K562 (cell line): ENCODE data around the gene SNX10. TPM values are rescaled to one million over a fixed set of nuclear protein-coding genes. Genes with fewer than 3 reads are reported as not detected.

Experiments
- ATAC-seq: fragments of 200-7000 bp; cut with Tn5 transposase; 3 replicates; pipeline ENCODE4 v1.9.1; 2020; ENCODE audit warnings: moderate library complexity
- BruUV-seq: library from RNA; stranded (reverse); fragments of 400-500 nt; replicated peaks from 2 replicates; lab custom pipeline; 2021; lab: Mats Ljungman, UMichigan
- CTCF ChIA-PET: fragments of 300-600 bp; formaldehyde crosslinking; extraction: SDS; loops from one replicate; lab custom pipeline; 2021; ENCODE audit warnings: low intra/inter-chr PET ratio; lab: Yijun Ruan, JAX
- POLR2A ChIA-PET: fragments of 300-600, 350-650 bp; sonication (Branson Sonifier 250); formaldehyde crosslinking; extraction: SDS; loops from one replicate; lab custom pipeline; 2021; ENCODE audit warnings: antibody characterized with exemption, inconsistent platforms; lab: Yijun Ruan, JAX
- DNase-seq, 4 experiments: peaks; one replicate each; pipeline versions ENCODE4 v3.0.0 to v3.0.0-alpha.2; 2011 to 2018; ENCODE audit warnings: low spot score in 3 of 4, mixed read lengths in 3 of 4; ENCODE audit errors: extremely low read depth in 1 of 4
- FAIRE-seq: peaks from 2 replicates; lab custom pipeline; 2011; peaks lifted over from hg19 to GRCh38; lab: Jason Lieb, UNC
- H2AFZ ChIP-seq: 2 replicates; pipeline ENCODE4 v1.6.0; 2011; ENCODE audit warnings: low read depth, low read length, control low read depth, inconsistent platforms
- H3K27ac ChIP-seq: fragments of 200-600 bp; 3 replicates; pipeline ENCODE4 v1.8.0; 2011; ENCODE audit warnings: low read depth, mild to moderate bottlenecking, control low read depth, inconsistent platforms, low read length, moderate library complexity, mixed read lengths; ENCODE audit errors: extremely low read depth
- H3K27me3 ChIP-seq, 2 experiments: fragments of 300-600 bp in 1 of 2; 2 replicates in 1 of 2; 3 replicates in 1 of 2; pipeline versions ENCODE4 v1.6.0 to v1.8.0; 2011; ENCODE audit warnings: inconsistent platforms in 2 of 2, low read length in 2 of 2, mild to moderate bottlenecking in 1 of 2, mixed read lengths in 1 of 2, moderate library complexity in 1 of 2; ENCODE audit not compliant: control insufficient read depth in 2 of 2, insufficient read depth in 2 of 2
- H3K36me3 ChIP-seq: fragments of 300-600 bp; 3 replicates; pipeline ENCODE4 v1.8.0; 2011; ENCODE audit warnings: mild to moderate bottlenecking, low read length, inconsistent platforms; ENCODE audit not compliant: control insufficient read depth, insufficient read depth
- H3K4me1 ChIP-seq, 2 experiments: fragments of 200-600 bp in 1 of 2; replicated peaks in 1 of 2; 2 replicates in 1 of 2; 3 replicates in 1 of 2; pipeline versions ENCODE4 v1.5.1 to v1.8.0; 2011; ENCODE audit warnings: inconsistent platforms in 2 of 2, low read length in 2 of 2, mild to moderate bottlenecking in 1 of 2, mixed read lengths in 1 of 2, moderate library complexity in 1 of 2; ENCODE audit not compliant: control insufficient read depth in 2 of 2, insufficient read depth in 2 of 2
- H3K4me2 ChIP-seq: 2 replicates; pipeline ENCODE4 v1.6.1; 2011; ENCODE audit warnings: low read length, control low read depth, inconsistent platforms, mixed read lengths; ENCODE audit not compliant: insufficient read depth
- H3K4me3 ChIP-seq: fragments of 200-600 bp; sonication (generic), shearing (Covaris generic); 2 replicates; pipeline ENCODE4 v1.5.1; 2016; ENCODE audit warnings: control low read depth, inconsistent platforms
- H3K79me2 ChIP-seq: fragments of 200-600 bp; 3 replicates; pipeline ENCODE4 v1.8.0; 2011; ENCODE audit warnings: low read length, inconsistent platforms; ENCODE audit not compliant: control insufficient read depth, insufficient read depth
- H3K9ac ChIP-seq, 2 experiments: 2 replicates each; pipeline versions ENCODE4 v1.6.0 to v1.6.1; 2011; ENCODE audit warnings: low read depth in 2 of 2, low read length in 2 of 2, control low read depth in 1 of 2, inconsistent platforms in 1 of 2, mild to moderate bottlenecking in 1 of 2, mixed read lengths in 1 of 2; ENCODE audit not compliant: insufficient read depth in 1 of 2
- H3K9me1 ChIP-seq: one replicate; pipeline ENCODE4 v1.6.0; 2011; ENCODE audit warnings: inconsistent platforms, mild to moderate bottlenecking, low read length, moderate library complexity; ENCODE audit not compliant: control insufficient read depth, insufficient read depth
- H3K9me3 ChIP-seq: replicated peaks from 2 replicates; pipeline ENCODE4 v1.5.1; 2011; ENCODE audit warnings: low read depth, low read length, inconsistent platforms; ENCODE audit not compliant: control insufficient read depth, insufficient read depth
- H4K20me1 ChIP-seq: replicated peaks from 2 replicates; pipeline ENCODE4 v1.6.1; 2011; ENCODE audit warnings: low read length, inconsistent platforms, mixed read lengths; ENCODE audit not compliant: control insufficient read depth, insufficient read depth
- RAD21 ChIP-seq, 2 experiments: fragments of 250-450 bp in 1 of 2; fragments of 450-650 bp in 1 of 2; sonication (Bioruptor Pico) in 1 of 2; formaldehyde crosslinking in 1 of 2; IDR thresholded peaks in 1 of 2; conservative IDR thresholded peaks in 1 of 2; 2 replicates each; pipeline versions ENCODE4 v1.4.0 to v1.8.0; 2020 to 2022; ENCODE audit warnings: mild to moderate bottlenecking in 2 of 2, moderate library complexity in 1 of 2
- TSC22D4 ChIP-seq: fragments of 450-650 bp; IDR thresholded peaks from 2 replicates; pipeline ENCODE4 v1.6.1; 2016; ENCODE audit warnings: missing genetic modification characterization, missing biosample characterization, control low read depth
- ZNF212 ChIP-seq: fragments of 450-650 bp; formaldehyde crosslinking; IDR thresholded peaks from 2 replicates; pipeline ENCODE4 v1.4.0; 2020; ENCODE audit warnings: mild to moderate bottlenecking
- ZNF311 ChIP-seq: fragments of 250-450 bp; sonication (Bioruptor Pico); IDR thresholded peaks from 2 replicates; pipeline ENCODE4 v1.4.0; 2020; ENCODE audit warnings: mild to moderate bottlenecking, moderate library complexity
- WGBS: fragments of 100-300 bp; shearing (Covaris generic); methylation state at CpG from one replicate; pipeline ENCODE4 v1.1.6; 2016; ENCODE audit warnings: low coverage, mixed read lengths; ENCODE audit not compliant: insufficient coverage; ENCODE audit errors: missing lambda C conversion rate; 5-methylcytosine and 5-hydroxymethylcytosine counted together
- in situ Hi-C: fragments of 300-500 bp; cut with MboI; formaldehyde crosslinking; loops from 4 replicates; pipeline ENCODE4 v1.15.0; 2018; ENCODE audit warnings: inconsistent platforms, mixed read lengths
- intact Hi-C: fragments of 100-400 bp; cut with micrococcal nuclease; formaldehyde crosslinking; loops from 2 replicates; pipeline ENCODE4 v1.14.2; 2022
- polyA plus RNA-seq, 8 experiments: library from polyadenylated mRNA; depleted of rRNA in 4 of 8; stranded (reverse) in 5 of 8; unstranded in 3 of 8; fragments of >200 nt; fragmentation: Nextera tagmentation in 2 of 8; fragmentation: Illumina TruSeq in 1 of 8; extraction: Ambion mirVana in 2 of 8; extraction: Trizol in 1 of 8; gene quantifications; 2 replicates each; pipeline versions ENCODE4 v1.2.1 to v1.2.3, GENCODE V29; 2011 to 2014; ENCODE audit warnings: inconsistent platforms in 1 of 8, missing spikeins in 1 of 8
- total RNA-seq, 7 experiments: library from RNA; depleted of rRNA in 6 of 7; stranded (reverse); fragments of >200 nt in 6 of 7; fragmentation: Illumina TruSeq in 2 of 7; extraction: Trizol in 2 of 7; gene quantifications; 2 replicates each; pipeline versions ENCODE4 v1.2.1 to v1.2.3, GENCODE V29; 2011 to 2021; ENCODE audit warnings: low replicate concordance in 1 of 7
- TF ChIP-seq, protein P1 (sequence below), 3 experiments: IDR thresholded peaks in 2 of 3; conservative IDR thresholded peaks in 1 of 3; 2 replicates each; pipeline ENCODE4 v1.5.1; 2011 to 2012; ENCODE audit warnings: low read length in 3 of 3, mild to moderate bottlenecking in 3 of 3, control low read depth in 2 of 3, improper control_type of control experiment in 1 of 3, inconsistent platforms in 1 of 3, low read depth in 1 of 3, mixed read lengths in 1 of 3, moderate library complexity in 1 of 3; ENCODE audit not compliant: insufficient read depth in 2 of 3
- TF ChIP-seq, protein P2 (sequence below): fragments of 450-650 bp; IDR thresholded peaks from 2 replicates; pipeline ENCODE4 v1.6.1; 2016; ENCODE audit warnings: mild to moderate bottlenecking, moderate library complexity

Gene SNX10
- total and polyA plus RNA-seq, 9 of the 15 experiments (the other 6 are each of a cell fraction or from before 2014, with no cell fraction given): 6.9 to 16.5 (median 11.5) TPM

DNA sequence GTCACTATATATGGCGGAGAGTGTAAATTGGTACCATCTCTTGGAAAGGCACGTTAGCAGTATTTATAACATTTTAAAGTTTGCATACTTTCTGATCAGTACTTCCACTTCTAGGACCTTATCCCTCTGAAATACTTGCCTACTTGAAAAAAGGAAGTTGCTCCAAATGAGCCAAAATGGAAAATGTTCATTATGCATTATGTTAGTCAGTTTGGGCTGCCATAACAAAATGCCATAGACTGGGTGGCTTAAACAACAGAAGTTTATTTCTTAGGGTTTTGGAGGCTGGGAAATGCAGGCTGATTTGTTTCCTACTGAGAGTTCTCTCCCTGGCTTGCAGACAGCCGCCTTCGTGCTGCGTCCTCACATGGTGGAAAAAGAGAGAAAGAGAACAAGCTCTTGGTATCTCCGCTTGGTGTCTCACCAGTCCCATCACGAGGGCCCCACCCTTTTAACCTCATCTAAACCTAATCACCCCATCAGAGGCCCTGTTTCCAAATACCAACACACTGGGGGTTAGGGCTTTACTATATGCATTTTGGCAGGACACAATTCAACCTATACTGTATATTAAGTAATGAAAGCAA lies 6.9 kb downstream of the SNX10 start:
- DNase-seq: peak in 1 of 4 experiments; percentile 18
- in situ Hi-C loops: no loop called here
- POLR2A ChIA-PET: interaction anchor here (0.7 to 2.0 kb wide), 2 partner anchors 9 to 55 kb away, joined by 5 to 8 read pairs; no protein-coding TSS in a partner anchor
- Histone ChIP-seq H3K4me3 (no peak overlapping the region), H4K20me1 (no peaks in the 10 kb centered on the region), H3K9me1 (no peaks in the 10 kb centered on the region), H3K27ac (no peak overlapping the region), H3K9ac (no peak overlapping the region), H3K36me3 (0 out of 3 replicates have a peak, but pooled peaks cover 2% of the 10 kb centered on the region), H3K4me2 (no peak overlapping the region; the same call in 1 of the 2 replicates), H3K79me2 (no peaks in the 10 kb centered on the region), H3K4me1 (peaks cover 0 to 6% of the 10 kb centered on the region in 2 experiments; a peak in 3 of 5 replicates), H3K27me3 (no peaks in the 10 kb centered on the region), H2AFZ (no peak overlapping the region), H3K9me3 (no peaks in the 10 kb centered on the region)
- WGBS: 49% methylated on average over 7 of the region's 7 CpGs
- intact Hi-C loops: no loop called here
- ATAC-seq: peak; percentile 61
- CTCF ChIA-PET: no interaction called here
- FAIRE-seq: no peak
- no TSS peak for BruUV-seq
- TF ChIP-seq RAD21 (CRISPR knock-in tag; conservative IDR thresholded peaks at IDR 0.05 in 1 of 2, IDR thresholded peaks at IDR 0.05 in 1 of 2): 0 out of 4 replicates have a peak, but pooled peaks of 1 of the 2 experiments have one; percentile 2
- no peak for TF ChIP-seq ZNF311 (CRISPR knock-in tag)
- TF ChIP-seq, protein P1, sequence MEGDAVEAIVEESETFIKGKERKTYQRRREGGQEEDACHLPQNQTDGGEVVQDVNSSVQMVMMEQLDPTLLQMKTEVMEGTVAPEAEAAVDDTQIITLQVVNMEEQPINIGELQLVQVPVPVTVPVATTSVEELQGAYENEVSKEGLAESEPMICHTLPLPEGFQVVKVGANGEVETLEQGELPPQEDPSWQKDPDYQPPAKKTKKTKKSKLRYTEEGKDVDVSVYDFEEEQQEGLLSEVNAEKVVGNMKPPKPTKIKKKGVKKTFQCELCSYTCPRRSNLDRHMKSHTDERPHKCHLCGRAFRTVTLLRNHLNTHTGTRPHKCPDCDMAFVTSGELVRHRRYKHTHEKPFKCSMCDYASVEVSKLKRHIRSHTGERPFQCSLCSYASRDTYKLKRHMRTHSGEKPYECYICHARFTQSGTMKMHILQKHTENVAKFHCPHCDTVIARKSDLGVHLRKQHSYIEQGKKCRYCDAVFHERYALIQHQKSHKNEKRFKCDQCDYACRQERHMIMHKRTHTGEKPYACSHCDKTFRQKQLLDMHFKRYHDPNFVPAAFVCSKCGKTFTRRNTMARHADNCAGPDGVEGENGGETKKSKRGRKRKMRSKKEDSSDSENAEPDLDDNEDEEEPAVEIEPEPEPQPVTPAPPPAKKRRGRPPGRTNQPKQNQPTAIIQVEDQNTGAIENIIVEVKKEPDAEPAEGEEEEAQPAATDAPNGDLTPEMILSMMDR (IDR thresholded peaks at IDR 0.05 in 2 of 3, conservative IDR thresholded peaks at IDR 0.05 in 1 of 3; ENCODE audit: insufficient read depth in 2 of 3, low read depth in 1 of 3, low read length in 3 of 3): peak in 1 of 3 experiments; percentile 25; a peak in 2 of 6 replicates
- TF ChIP-seq ZNF212 (CRISPR knock-in tag): no peak
- TF ChIP-seq, protein P2, sequence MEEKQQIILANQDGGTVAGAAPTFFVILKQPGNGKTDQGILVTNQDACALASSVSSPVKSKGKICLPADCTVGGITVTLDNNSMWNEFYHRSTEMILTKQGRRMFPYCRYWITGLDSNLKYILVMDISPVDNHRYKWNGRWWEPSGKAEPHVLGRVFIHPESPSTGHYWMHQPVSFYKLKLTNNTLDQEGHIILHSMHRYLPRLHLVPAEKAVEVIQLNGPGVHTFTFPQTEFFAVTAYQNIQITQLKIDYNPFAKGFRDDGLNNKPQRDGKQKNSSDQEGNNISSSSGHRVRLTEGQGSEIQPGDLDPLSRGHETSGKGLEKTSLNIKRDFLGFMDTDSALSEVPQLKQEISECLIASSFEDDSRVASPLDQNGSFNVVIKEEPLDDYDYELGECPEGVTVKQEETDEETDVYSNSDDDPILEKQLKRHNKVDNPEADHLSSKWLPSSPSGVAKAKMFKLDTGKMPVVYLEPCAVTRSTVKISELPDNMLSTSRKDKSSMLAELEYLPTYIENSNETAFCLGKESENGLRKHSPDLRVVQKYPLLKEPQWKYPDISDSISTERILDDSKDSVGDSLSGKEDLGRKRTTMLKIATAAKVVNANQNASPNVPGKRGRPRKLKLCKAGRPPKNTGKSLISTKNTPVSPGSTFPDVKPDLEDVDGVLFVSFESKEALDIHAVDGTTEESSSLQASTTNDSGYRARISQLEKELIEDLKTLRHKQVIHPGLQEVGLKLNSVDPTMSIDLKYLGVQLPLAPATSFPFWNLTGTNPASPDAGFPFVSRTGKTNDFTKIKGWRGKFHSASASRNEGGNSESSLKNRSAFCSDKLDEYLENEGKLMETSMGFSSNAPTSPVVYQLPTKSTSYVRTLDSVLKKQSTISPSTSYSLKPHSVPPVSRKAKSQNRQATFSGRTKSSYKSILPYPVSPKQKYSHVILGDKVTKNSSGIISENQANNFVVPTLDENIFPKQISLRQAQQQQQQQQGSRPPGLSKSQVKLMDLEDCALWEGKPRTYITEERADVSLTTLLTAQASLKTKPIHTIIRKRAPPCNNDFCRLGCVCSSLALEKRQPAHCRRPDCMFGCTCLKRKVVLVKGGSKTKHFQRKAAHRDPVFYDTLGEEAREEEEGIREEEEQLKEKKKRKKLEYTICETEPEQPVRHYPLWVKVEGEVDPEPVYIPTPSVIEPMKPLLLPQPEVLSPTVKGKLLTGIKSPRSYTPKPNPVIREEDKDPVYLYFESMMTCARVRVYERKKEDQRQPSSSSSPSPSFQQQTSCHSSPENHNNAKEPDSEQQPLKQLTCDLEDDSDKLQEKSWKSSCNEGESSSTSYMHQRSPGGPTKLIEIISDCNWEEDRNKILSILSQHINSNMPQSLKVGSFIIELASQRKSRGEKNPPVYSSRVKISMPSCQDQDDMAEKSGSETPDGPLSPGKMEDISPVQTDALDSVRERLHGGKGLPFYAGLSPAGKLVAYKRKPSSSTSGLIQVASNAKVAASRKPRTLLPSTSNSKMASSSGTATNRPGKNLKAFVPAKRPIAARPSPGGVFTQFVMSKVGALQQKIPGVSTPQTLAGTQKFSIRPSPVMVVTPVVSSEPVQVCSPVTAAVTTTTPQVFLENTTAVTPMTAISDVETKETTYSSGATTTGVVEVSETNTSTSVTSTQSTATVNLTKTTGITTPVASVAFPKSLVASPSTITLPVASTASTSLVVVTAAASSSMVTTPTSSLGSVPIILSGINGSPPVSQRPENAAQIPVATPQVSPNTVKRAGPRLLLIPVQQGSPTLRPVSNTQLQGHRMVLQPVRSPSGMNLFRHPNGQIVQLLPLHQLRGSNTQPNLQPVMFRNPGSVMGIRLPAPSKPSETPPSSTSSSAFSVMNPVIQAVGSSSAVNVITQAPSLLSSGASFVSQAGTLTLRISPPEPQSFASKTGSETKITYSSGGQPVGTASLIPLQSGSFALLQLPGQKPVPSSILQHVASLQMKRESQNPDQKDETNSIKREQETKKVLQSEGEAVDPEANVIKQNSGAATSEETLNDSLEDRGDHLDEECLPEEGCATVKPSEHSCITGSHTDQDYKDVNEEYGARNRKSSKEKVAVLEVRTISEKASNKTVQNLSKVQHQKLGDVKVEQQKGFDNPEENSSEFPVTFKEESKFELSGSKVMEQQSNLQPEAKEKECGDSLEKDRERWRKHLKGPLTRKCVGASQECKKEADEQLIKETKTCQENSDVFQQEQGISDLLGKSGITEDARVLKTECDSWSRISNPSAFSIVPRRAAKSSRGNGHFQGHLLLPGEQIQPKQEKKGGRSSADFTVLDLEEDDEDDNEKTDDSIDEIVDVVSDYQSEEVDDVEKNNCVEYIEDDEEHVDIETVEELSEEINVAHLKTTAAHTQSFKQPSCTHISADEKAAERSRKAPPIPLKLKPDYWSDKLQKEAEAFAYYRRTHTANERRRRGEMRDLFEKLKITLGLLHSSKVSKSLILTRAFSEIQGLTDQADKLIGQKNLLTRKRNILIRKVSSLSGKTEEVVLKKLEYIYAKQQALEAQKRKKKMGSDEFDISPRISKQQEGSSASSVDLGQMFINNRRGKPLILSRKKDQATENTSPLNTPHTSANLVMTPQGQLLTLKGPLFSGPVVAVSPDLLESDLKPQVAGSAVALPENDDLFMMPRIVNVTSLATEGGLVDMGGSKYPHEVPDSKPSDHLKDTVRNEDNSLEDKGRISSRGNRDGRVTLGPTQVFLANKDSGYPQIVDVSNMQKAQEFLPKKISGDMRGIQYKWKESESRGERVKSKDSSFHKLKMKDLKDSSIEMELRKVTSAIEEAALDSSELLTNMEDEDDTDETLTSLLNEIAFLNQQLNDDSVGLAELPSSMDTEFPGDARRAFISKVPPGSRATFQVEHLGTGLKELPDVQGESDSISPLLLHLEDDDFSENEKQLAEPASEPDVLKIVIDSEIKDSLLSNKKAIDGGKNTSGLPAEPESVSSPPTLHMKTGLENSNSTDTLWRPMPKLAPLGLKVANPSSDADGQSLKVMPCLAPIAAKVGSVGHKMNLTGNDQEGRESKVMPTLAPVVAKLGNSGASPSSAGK: peak; percentile 69
- TF ChIP-seq TSC22D4 (tag): no peak
